Measurements from ENCODE around the gene MED13L. TPM values are rescaled to one million over a fixed set of nuclear protein-coding genes. Genes with fewer than 3 reads are reported as not detected.

MED13L gene
- polyA plus RNA-seq, 2 donors: 15.0 to 16.8 TPM

DNA sequence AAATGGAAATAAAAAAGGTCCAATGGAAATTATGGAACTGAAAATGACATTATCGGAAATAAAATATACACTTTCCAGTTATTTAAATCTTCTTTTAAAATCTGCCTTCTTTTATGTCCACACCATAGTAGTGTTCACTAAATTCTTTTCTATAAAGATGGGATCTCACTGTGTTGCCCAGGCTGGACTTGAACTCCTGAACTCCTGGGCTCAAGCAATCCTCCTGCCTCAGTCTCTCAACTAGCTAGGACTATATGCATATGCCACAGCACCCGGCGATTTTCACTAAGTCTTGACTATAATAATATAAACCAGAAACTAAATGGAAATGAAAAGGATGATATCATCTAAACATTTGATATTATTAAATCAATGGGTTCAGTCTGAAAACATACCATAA is 188.4 kb downstream of the MED13L start:
- no peaks in the 10 kb centered on the region for H3K36me3 ChIP-seq (ENCODE audit: control insufficient read depth in 2 of 2, insufficient read depth in 2 of 2, low read length in 1 of 2)
- H3K9me3 ChIP-seq (ENCODE audit: control insufficient read depth in 2 of 2, insufficient read depth in 1 of 2, low read depth in 1 of 2, low read length in 1 of 2): no peaks in the 10 kb centered on the region
- H3K4me1 ChIP-seq (ENCODE audit: control insufficient read depth in 2 of 2, insufficient read depth in 2 of 2, low read length in 1 of 2): peaks cover 0 to 2% of the 10 kb centered on the region in 2 donors
- no peak overlapping the region for H3K4me3 ChIP-seq (ENCODE audit: low read depth in 1 of 2, low read length in 2 of 2)
- no peaks in the 10 kb centered on the region for H3K27me3 ChIP-seq (ENCODE audit: control insufficient read depth in 1 of 2, insufficient read depth in 2 of 2, low read length in 2 of 2)
- 96% methylated on average over 3 of the region's 3 CpGs for WGBS, 2 donors
- no peak overlapping the region for H3K27ac ChIP-seq (ENCODE audit: low read depth in 2 of 2, low read length in 1 of 2)

DNA sequence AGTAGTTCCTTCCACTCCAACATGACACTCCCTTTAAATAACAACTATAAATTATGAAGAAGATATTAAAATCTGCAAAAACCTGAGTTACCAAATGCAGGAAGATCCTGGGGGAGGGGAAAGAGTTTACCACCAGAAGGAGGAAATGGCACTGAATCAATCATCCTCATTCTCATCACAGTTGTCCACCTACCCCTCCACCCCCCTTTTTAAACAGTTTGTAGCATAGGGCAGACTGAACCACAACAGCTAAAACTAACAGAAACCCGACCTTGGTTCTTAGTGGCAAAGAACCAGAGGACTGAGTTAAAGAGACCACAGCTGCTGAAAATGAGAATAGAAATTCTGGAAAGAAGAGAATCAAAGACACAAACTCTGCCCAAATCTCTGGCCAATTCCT is 189.5 kb downstream of the MED13L start:
- no peak overlapping the region for H3K27ac ChIP-seq (ENCODE audit: low read depth in 2 of 2, low read length in 1 of 2)
- H3K4me3 ChIP-seq (ENCODE audit: low read depth in 1 of 2, low read length in 2 of 2): no peak overlapping the region
- H3K27me3 ChIP-seq (ENCODE audit: control insufficient read depth in 1 of 2, insufficient read depth in 2 of 2, low read length in 2 of 2): no peaks in the 10 kb centered on the region
- 33 to 51% methylated on average over 1 of the region's 1 CpG for WGBS, 2 donors
- H3K9me3 ChIP-seq (ENCODE audit: control insufficient read depth in 2 of 2, insufficient read depth in 1 of 2, low read depth in 1 of 2, low read length in 1 of 2): no peaks in the 10 kb centered on the region
- H3K36me3 ChIP-seq (ENCODE audit: control insufficient read depth in 2 of 2, insufficient read depth in 2 of 2, low read length in 1 of 2): no peaks in the 10 kb centered on the region
- H3K4me1 ChIP-seq (ENCODE audit: control insufficient read depth in 2 of 2, insufficient read depth in 2 of 2, low read length in 1 of 2): peaks cover 0 to 2% of the 10 kb centered on the region in 2 donors

DNA sequence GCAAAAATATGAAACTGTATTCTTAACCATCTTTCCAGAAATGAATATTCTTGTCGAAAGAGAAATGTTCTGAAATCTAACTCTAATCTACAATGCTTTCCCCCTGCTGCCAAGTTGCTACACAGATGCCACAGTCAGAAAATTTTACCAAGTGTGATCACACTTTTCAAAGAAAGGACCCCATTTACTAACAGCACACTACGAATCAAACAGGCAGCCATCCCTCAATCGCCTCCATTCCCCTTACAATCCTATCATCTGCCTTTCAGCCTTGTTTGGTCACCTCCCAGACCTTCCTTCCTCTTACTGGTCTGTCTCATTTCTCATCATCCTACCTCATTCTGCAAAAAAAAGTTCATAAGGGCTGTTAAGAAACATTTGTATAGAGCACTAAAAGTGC is 190.1 kb downstream of the MED13L start:
- H3K4me3 ChIP-seq (ENCODE audit: low read depth in 1 of 2, low read length in 2 of 2): no peak overlapping the region
- 77 to 83% methylated on average over 3 of the region's 3 CpGs for WGBS, 2 donors
- H3K4me1 ChIP-seq (ENCODE audit: control insufficient read depth in 2 of 2, insufficient read depth in 2 of 2, low read length in 1 of 2): peaks cover 0 to 2% of the 10 kb centered on the region in 2 donors
- no peaks in the 10 kb centered on the region for H3K9me3 ChIP-seq (ENCODE audit: control insufficient read depth in 2 of 2, insufficient read depth in 1 of 2, low read depth in 1 of 2, low read length in 1 of 2)
- no peak overlapping the region for H3K27ac ChIP-seq (ENCODE audit: low read depth in 2 of 2, low read length in 1 of 2)
- no peaks in the 10 kb centered on the region for H3K27me3 ChIP-seq (ENCODE audit: control insufficient read depth in 1 of 2, insufficient read depth in 2 of 2, low read length in 2 of 2)
- H3K36me3 ChIP-seq (ENCODE audit: control insufficient read depth in 2 of 2, insufficient read depth in 2 of 2, low read length in 1 of 2): no peaks in the 10 kb centered on the region

DNA sequence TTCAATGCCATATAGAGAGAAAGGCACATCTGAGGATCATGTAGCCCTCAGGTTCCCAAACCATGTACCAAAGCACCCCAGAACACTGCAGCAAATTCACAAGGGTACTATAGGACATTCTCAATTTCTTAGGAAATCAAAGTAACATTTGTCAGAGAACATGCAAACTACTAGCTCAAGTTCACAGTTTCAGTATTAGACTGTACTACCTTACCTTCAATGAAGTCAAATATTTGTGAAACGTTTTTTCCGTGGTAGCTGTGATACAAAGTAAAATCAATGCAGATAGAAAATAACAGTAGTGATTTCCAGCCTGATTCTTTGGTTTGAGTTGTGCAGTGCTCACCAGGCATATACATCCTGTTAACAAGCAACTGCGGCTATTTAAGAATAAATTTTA is 197.1 kb downstream of the MED13L start:
- H3K36me3 ChIP-seq (ENCODE audit: control insufficient read depth in 2 of 2, insufficient read depth in 2 of 2, low read length in 1 of 2): no peaks in the 10 kb centered on the region
- no peaks in the 10 kb centered on the region for H3K9me3 ChIP-seq (ENCODE audit: control insufficient read depth in 2 of 2, insufficient read depth in 1 of 2, low read depth in 1 of 2, low read length in 1 of 2)
- no peak overlapping the region for H3K27ac ChIP-seq (ENCODE audit: low read depth in 2 of 2, low read length in 1 of 2)
- WGBS, 2 donors: 74 to 87% methylated on average over 3 of the region's 3 CpGs
- no peaks in the 10 kb centered on the region for H3K27me3 ChIP-seq (ENCODE audit: control insufficient read depth in 1 of 2, insufficient read depth in 2 of 2, low read length in 2 of 2)
- no peaks in the 10 kb centered on the region for H3K4me1 ChIP-seq (ENCODE audit: control insufficient read depth in 2 of 2, insufficient read depth in 2 of 2, low read length in 1 of 2)
- H3K4me3 ChIP-seq (ENCODE audit: low read depth in 1 of 2, low read length in 2 of 2): no peak overlapping the region

DNA sequence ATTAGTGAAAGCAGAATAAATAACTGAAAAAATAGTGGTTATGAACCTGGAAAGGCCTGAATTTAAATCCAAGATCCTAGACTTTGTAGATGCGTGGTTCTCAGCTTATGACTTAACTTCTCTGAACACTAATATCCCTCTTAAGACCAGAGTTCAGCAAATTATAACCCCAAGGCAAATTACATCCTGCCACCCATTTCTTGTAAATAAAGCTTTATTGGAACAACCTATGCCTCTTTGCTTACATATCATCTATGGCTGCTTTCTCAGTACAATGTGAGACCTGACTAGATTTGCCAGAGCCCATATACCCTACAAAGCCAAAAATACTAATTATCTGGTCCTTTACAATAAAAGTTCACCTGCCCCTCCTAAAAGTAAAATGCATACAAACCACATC is 199.1 kb downstream of the MED13L start:
- no peak overlapping the region for H3K4me3 ChIP-seq (ENCODE audit: low read depth in 1 of 2, low read length in 2 of 2)
- no peak overlapping the region for H3K27ac ChIP-seq (ENCODE audit: low read depth in 2 of 2, low read length in 1 of 2)
- H3K9me3 ChIP-seq (ENCODE audit: control insufficient read depth in 2 of 2, insufficient read depth in 1 of 2, low read depth in 1 of 2, low read length in 1 of 2): no peaks in the 10 kb centered on the region
- WGBS, 2 donors: 98 to 100% methylated on average over 1 of the region's 1 CpG
- H3K4me1 ChIP-seq (ENCODE audit: control insufficient read depth in 2 of 2, insufficient read depth in 2 of 2, low read length in 1 of 2): no peaks in the 10 kb centered on the region
- H3K27me3 ChIP-seq (ENCODE audit: control insufficient read depth in 1 of 2, insufficient read depth in 2 of 2, low read length in 2 of 2): no peaks in the 10 kb centered on the region
- H3K36me3 ChIP-seq (ENCODE audit: control insufficient read depth in 2 of 2, insufficient read depth in 2 of 2, low read length in 1 of 2): no peaks in the 10 kb centered on the region

DNA sequence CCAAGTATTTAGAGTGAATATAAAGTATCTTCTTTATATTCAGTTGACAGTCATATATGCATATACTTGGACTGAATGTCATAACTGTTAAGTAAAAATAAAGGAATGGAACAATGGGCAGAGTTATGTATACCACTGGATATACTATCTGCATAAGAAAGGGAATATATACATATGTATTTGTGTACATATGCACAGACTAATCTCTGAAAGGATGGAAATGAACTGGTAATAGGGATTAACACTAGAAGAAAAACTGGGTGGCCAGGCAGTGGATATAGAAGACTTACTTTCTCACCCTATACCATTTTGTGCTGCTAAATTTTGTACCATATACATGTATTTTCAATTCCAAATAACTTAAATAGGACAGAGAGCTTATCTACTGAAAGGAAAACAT is 200.1 kb downstream of the MED13L start:
- no peaks in the 10 kb centered on the region for H3K4me1 ChIP-seq (ENCODE audit: control insufficient read depth in 2 of 2, insufficient read depth in 2 of 2, low read length in 1 of 2)
- H3K4me3 ChIP-seq (ENCODE audit: low read depth in 1 of 2, low read length in 2 of 2): no peak overlapping the region
- no peak overlapping the region for H3K27ac ChIP-seq (ENCODE audit: low read depth in 2 of 2, low read length in 1 of 2)
- H3K27me3 ChIP-seq (ENCODE audit: control insufficient read depth in 1 of 2, insufficient read depth in 2 of 2, low read length in 2 of 2): no peaks in the 10 kb centered on the region
- no peaks in the 10 kb centered on the region for H3K9me3 ChIP-seq (ENCODE audit: control insufficient read depth in 2 of 2, insufficient read depth in 1 of 2, low read depth in 1 of 2, low read length in 1 of 2)
- H3K36me3 ChIP-seq (ENCODE audit: control insufficient read depth in 2 of 2, insufficient read depth in 2 of 2, low read length in 1 of 2): no peaks in the 10 kb centered on the region

DNA sequence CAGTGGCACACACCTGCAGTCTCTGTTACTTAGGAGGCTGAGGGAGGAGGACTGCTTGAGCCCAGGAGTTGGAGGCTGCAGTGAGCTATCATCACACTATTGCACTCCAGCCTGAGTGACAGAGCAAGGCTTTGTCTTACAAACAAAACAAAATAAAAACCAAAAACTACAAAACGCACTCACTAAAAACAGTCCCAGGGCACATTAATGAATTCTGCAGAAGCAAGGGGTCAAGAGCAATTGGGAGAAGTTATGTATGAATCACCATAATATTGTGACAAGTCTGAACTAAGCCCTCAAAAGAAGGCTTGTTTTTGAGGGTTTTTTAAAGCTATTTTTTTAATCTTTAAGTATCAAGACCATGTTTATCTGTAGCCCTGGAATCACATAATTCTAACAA is 201.1 kb downstream of the MED13L start:
- 74 to 90% methylated on average over 1 of the region's 1 CpG for WGBS, 2 donors
- Histone ChIP-seq H3K36me3 (ENCODE audit: control insufficient read depth in 2 of 2, insufficient read depth in 2 of 2, low read length in 1 of 2) (no peaks in the 10 kb centered on the region), H3K4me1 (ENCODE audit: control insufficient read depth in 2 of 2, insufficient read depth in 2 of 2, low read length in 1 of 2) (no peaks in the 10 kb centered on the region), H3K27ac (ENCODE audit: low read depth in 2 of 2, low read length in 1 of 2) (no peak overlapping the region), H3K4me3 (ENCODE audit: low read depth in 1 of 2, low read length in 2 of 2) (no peak overlapping the region), H3K27me3 (ENCODE audit: control insufficient read depth in 1 of 2, insufficient read depth in 2 of 2, low read length in 2 of 2) (no peaks in the 10 kb centered on the region), H3K9me3 (ENCODE audit: control insufficient read depth in 2 of 2, insufficient read depth in 1 of 2, low read depth in 1 of 2, low read length in 1 of 2) (no peaks in the 10 kb centered on the region)

DNA sequence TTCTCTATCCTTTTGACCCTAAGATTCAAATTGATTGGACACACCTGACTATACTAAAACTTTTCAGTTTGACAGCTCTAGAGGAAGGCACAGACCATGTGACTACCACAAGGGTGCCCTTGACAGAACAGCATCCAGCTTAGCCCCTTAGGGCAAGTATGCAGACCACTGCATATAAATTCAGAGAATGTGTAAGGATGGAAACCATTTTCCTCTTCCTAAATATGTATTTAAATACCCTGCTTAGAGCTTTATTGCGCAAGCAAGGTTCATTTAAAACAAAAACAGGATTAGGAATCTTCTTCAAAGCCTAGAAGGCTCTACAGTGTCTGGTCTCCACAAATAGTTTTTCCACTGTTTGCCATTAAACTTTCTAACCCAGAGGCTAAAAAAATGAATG is 202.8 kb downstream of the MED13L start:
- Histone ChIP-seq H3K36me3 (ENCODE audit: control insufficient read depth in 2 of 2, insufficient read depth in 2 of 2, low read length in 1 of 2) (no peaks in the 10 kb centered on the region), H3K4me1 (ENCODE audit: control insufficient read depth in 2 of 2, insufficient read depth in 2 of 2, low read length in 1 of 2) (no peaks in the 10 kb centered on the region), H3K27ac (ENCODE audit: low read depth in 2 of 2, low read length in 1 of 2) (no peak overlapping the region), H3K9me3 (ENCODE audit: control insufficient read depth in 2 of 2, insufficient read depth in 1 of 2, low read depth in 1 of 2, low read length in 1 of 2) (no peaks in the 10 kb centered on the region), H3K4me3 (ENCODE audit: low read depth in 1 of 2, low read length in 2 of 2) (no peak overlapping the region), H3K27me3 (ENCODE audit: control insufficient read depth in 1 of 2, insufficient read depth in 2 of 2, low read length in 2 of 2) (no peaks in the 10 kb centered on the region)
- WGBS, 2 donors: 91 to 97% methylated on average over 1 of the region's 1 CpG

DNA sequence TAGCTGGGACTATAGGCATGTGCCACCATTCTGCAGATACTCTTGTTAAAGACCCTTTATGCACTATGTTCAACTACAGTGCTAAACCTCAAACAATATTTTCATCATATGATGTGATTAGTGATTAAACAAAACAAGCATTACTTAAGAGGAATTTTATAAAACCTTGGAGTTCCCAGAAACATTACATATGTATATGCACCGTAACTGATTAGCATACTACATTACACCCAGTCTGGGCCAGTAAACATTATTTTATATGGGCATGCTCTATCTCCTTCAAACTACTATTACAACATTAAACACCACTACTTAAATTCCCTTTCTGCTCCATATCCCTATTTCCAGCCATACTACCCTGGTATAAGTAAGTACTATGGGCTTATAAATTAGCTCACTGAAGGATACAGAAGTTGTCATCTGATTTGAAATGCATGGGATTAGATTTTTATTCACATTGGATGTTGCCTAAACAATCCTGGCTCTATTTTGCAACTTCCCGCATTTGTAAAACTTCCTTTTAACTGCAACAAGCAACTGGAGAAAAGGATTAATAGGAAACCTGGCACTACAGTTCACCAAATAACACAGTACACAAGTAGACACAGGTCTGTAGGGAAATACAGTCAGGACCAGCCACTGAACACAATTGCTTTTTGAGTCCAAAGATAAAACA is 205.8 kb downstream of the MED13L start:
- 53 to 75% methylated on average over 2 of the region's 2 CpGs for WGBS, 2 donors
- no peak overlapping the region for H3K27ac ChIP-seq (ENCODE audit: low read depth in 2 of 2, low read length in 1 of 2)
- no peaks in the 10 kb centered on the region for H3K4me1 ChIP-seq (ENCODE audit: control insufficient read depth in 2 of 2, insufficient read depth in 2 of 2, low read length in 1 of 2)
- H3K36me3 ChIP-seq (ENCODE audit: control insufficient read depth in 2 of 2, insufficient read depth in 2 of 2, low read length in 1 of 2): no peaks in the 10 kb centered on the region
- H3K9me3 ChIP-seq (ENCODE audit: control insufficient read depth in 2 of 2, insufficient read depth in 1 of 2, low read depth in 1 of 2, low read length in 1 of 2): no peaks in the 10 kb centered on the region
- no peak overlapping the region for H3K4me3 ChIP-seq (ENCODE audit: low read depth in 1 of 2, low read length in 2 of 2)
- H3K27me3 ChIP-seq (ENCODE audit: control insufficient read depth in 1 of 2, insufficient read depth in 2 of 2, low read length in 2 of 2): no peaks in the 10 kb centered on the region

DNA sequence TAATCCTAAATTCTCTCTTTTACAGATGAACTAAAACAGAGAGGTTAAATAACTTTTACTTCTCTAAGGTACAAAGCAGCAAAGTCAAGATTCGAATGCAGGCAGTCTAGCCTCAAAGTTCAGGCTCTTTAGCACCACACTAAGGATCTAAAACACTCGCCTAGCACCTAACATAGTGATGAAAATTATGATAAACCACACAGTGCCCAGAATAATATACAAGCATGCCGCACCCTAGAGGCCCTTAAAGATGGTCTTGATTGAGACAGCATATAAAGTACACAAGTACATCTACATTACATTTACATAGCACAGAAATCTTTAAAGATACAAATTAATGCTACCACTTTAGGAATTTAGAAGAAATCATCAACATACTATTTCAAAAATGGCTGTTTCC is 207.0 kb downstream of the MED13L start:
- Histone ChIP-seq H3K4me1 (ENCODE audit: control insufficient read depth in 2 of 2, insufficient read depth in 2 of 2, low read length in 1 of 2) (no peaks in the 10 kb centered on the region), H3K9me3 (ENCODE audit: control insufficient read depth in 2 of 2, insufficient read depth in 1 of 2, low read depth in 1 of 2, low read length in 1 of 2) (no peaks in the 10 kb centered on the region), H3K27me3 (ENCODE audit: control insufficient read depth in 1 of 2, insufficient read depth in 2 of 2, low read length in 2 of 2) (no peaks in the 10 kb centered on the region), H3K4me3 (ENCODE audit: low read depth in 1 of 2, low read length in 2 of 2) (no peak overlapping the region), H3K27ac (ENCODE audit: low read depth in 2 of 2, low read length in 1 of 2) (no peak overlapping the region), H3K36me3 (ENCODE audit: control insufficient read depth in 2 of 2, insufficient read depth in 2 of 2, low read length in 1 of 2) (no peaks in the 10 kb centered on the region)
- 95 to 96% methylated on average over 3 of the region's 3 CpGs for WGBS, 2 donors
